Liver (tissue), 9 donors: ENCODE data around the gene ZNF831. TPM values are rescaled to one million over a fixed set of nuclear protein-coding genes. Genes with fewer than 3 reads are reported as not detected.
A peak's percentile ranks its signal among the peaks of the same experiment; 100 is the strongest.

Experiments used
- DNase-seq: peaks from one replicate; pipeline ENCODE4 v3.0.0-alpha.2; 2017; ENCODE audit warnings: low spot score
- H3K27ac ChIP-seq, 2 donors: one replicate each; pipeline ENCODE4 v1.7.0; 2013; ENCODE audit warnings: inconsistent platforms in 2 of 2, low read length in 2 of 2, control low read depth in 1 of 2, low read depth in 1 of 2, mild to moderate bottlenecking in 1 of 2
- H3K27me3 ChIP-seq, 4 donors: one replicate each; pipeline versions ENCODE4 v1.6.1 to v1.7.0; 2013; ENCODE audit warnings: low read length in 3 of 4, inconsistent platforms in 1 of 4, mild to moderate bottlenecking in 1 of 4, moderate library complexity in 1 of 4; ENCODE audit not compliant: control insufficient read depth in 4 of 4, insufficient read depth in 4 of 4
- H3K36me3 ChIP-seq, 4 donors: one replicate each; pipeline versions ENCODE4 v1.6.1 to v1.7.0; 2013; ENCODE audit warnings: low read length in 3 of 4, mild to moderate bottlenecking in 3 of 4, low read depth in 1 of 4, moderate library complexity in 1 of 4; ENCODE audit not compliant: control insufficient read depth in 4 of 4, insufficient read depth in 3 of 4
- H3K4me1 ChIP-seq, 4 donors: one replicate each; pipeline versions ENCODE4 v1.6.1 to v1.7.0; 2013; ENCODE audit warnings: low read length in 3 of 4, mild to moderate bottlenecking in 3 of 4, moderate library complexity in 1 of 4; ENCODE audit not compliant: control insufficient read depth in 4 of 4, insufficient read depth in 4 of 4
- H3K4me3 ChIP-seq, 3 donors: one replicate each; pipeline versions ENCODE4 v1.6.1 to v1.7.0; 2013; ENCODE audit warnings: low read length in 3 of 3, control low read depth in 1 of 3, low read depth in 1 of 3, mild to moderate bottlenecking in 1 of 3
- H3K9ac ChIP-seq, 2 donors: one replicate each; pipeline ENCODE4 v1.7.0; 2013; ENCODE audit warnings: low read length in 2 of 2, mild to moderate bottlenecking in 2 of 2, moderate library complexity in 2 of 2, control low read depth in 1 of 2, low read depth in 1 of 2
- H3K9me3 ChIP-seq, 4 donors: one replicate each; pipeline versions ENCODE4 v1.6.1 to v1.7.0; 2013; ENCODE audit warnings: low read length in 3 of 4; ENCODE audit not compliant: control insufficient read depth in 4 of 4
- FOXA1 ChIP-seq: IDR thresholded peaks from 2 replicates; pipeline ENCODE4 v1.6.1; 2016; ENCODE audit warnings: antibody characterized with exemption
- FOXA2 ChIP-seq: IDR thresholded peaks from 2 replicates; pipeline ENCODE4 v1.6.1; 2016; ENCODE audit warnings: antibody characterized with exemption
- GABPA ChIP-seq, 2 donors: IDR thresholded peaks in 1 of 2; conservative IDR thresholded peaks in 1 of 2; 2 replicates each; pipeline ENCODE4 v1.6.1; 2016; ENCODE audit warnings: antibody characterized with exemption in 2 of 2, mild to moderate bottlenecking in 1 of 2, moderate library complexity in 1 of 2
- HNF4A ChIP-seq, 2 donors: conservative IDR thresholded peaks; 2 replicates each; pipeline ENCODE4 v1.6.1; 2016; ENCODE audit warnings: antibody characterized with exemption in 2 of 2, mild to moderate bottlenecking in 2 of 2
- HNF4G ChIP-seq: IDR thresholded peaks from 2 replicates; pipeline ENCODE4 v1.6.1; 2016; ENCODE audit warnings: antibody characterized with exemption
- JUND ChIP-seq, 2 donors: IDR thresholded peaks; 2 replicates each; pipeline ENCODE4 v1.6.1; 2016; ENCODE audit warnings: antibody characterized with exemption in 2 of 2
- NR2F2 ChIP-seq: IDR thresholded peaks from 2 replicates; pipeline ENCODE4 v1.6.1; 2016; ENCODE audit warnings: antibody characterized with exemption
- RAD21 ChIP-seq, 2 donors: IDR thresholded peaks; 2 replicates each; pipeline ENCODE4 v1.6.1; 2016; ENCODE audit warnings: antibody characterized with exemption in 2 of 2, mild to moderate bottlenecking in 2 of 2
- RXRA ChIP-seq, 2 donors: IDR thresholded peaks; 2 replicates each; pipeline ENCODE4 v1.6.1; 2017 to 2018; ENCODE audit warnings: antibody characterized with exemption in 2 of 2, mild to moderate bottlenecking in 1 of 2
- TAF1 ChIP-seq: conservative IDR thresholded peaks from 2 replicates; pipeline ENCODE4 v1.6.1; 2016; ENCODE audit warnings: antibody characterized with exemption, mild to moderate bottlenecking
- WGBS: extraction: QIAGEN DNeasy Blood & Tissue Kit; methylation state at CpG from one replicate; pipeline ENCODE4 v1.1.7; 2013; 5-methylcytosine and 5-hydroxymethylcytosine counted together
- polyA plus RNA-seq, 2 donors: library from polyadenylated mRNA; stranded (reverse) in 1 of 2; unstranded in 1 of 2; fragments of 200-250 nt in 1 of 2; fragments of >200 nt in 1 of 2; fragmentation: Nextera tagmentation in 1 of 2; extraction: Ambion mirVana in 1 of 2; gene quantifications; one replicate each; pipeline versions ENCODE4 v1.2.1 to v1.2.3, GENCODE V29; 2013 to 2015
- total RNA-seq, 2 donors: library from RNA; depleted of rRNA; stranded (reverse); fragments of >200 nt; gene quantifications; one replicate each; pipeline ENCODE4 v1.2.3, GENCODE V29; 2014
- TF ChIP-seq, protein P1 (sequence below): fragments of 150-350 bp; IDR thresholded peaks from 2 replicates; pipeline ENCODE4 v1.5.1; 2017; ENCODE audit warnings: improper control_type of control experiment, low read depth, low read length; ENCODE audit not compliant: missing input control
- TF ChIP-seq, protein P2 (sequence below): IDR thresholded peaks from 2 replicates; pipeline ENCODE4 v1.6.1; 2016; ENCODE audit warnings: antibody characterized with exemption
- TF ChIP-seq, protein P3 (sequence below): IDR thresholded peaks from 2 replicates; pipeline ENCODE4 v1.6.1; 2016; ENCODE audit warnings: antibody characterized with exemption
- TF ChIP-seq, protein P4 (sequence below): IDR thresholded peaks from 2 replicates; pipeline ENCODE4 v1.6.1; 2016; ENCODE audit warnings: antibody characterized with exemption, mild to moderate bottlenecking
- donor health status: healthy.
- donor health status: healthy.
- donor health status: healthy.
- donor health status: healthy.
- donor health status: healthy.

The ZNF831 gene
- total and polyA plus RNA-seq, 4 donors = 0.06 to 0.75 (median 0.13) TPM

DNA sequence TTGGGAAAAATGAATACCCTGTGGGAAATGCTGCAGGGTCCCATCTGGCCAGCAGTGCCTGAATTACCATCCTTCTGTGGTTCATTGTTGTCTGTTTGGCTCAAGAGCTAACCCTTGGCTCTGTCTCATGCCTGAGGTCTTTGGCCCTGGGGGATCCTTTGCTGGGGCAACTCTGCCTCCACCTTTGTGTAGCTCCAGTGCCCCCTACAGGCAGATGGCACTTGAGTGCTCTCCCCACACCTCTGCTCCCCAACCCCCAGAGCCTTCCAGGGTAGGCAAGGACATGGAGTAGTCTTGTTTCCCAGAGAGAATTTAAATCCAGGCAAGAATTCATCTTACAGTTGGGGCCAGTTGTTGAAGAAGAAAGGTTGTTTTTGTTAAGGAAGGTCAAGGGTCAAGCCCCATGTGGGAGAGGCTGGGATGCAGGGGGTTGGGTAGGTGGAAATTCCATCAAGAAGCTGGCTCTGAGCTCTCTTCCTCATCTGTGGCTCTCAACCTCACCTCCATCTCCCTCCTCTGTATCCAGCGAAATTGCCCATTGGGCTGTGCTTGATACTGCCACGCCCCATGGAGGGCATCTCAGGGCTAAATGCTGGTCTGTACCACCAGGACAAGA lies 44.2 kb downstream of the ZNF831 start:
- no peak overlapping the region for H3K27ac ChIP-seq
- H3K36me3 ChIP-seq = no peaks in the 10 kb centered on the region
- no peak overlapping the region for H3K9ac ChIP-seq
- no peak overlapping the region for H3K4me3 ChIP-seq
- TF ChIP-seq, protein P1, sequence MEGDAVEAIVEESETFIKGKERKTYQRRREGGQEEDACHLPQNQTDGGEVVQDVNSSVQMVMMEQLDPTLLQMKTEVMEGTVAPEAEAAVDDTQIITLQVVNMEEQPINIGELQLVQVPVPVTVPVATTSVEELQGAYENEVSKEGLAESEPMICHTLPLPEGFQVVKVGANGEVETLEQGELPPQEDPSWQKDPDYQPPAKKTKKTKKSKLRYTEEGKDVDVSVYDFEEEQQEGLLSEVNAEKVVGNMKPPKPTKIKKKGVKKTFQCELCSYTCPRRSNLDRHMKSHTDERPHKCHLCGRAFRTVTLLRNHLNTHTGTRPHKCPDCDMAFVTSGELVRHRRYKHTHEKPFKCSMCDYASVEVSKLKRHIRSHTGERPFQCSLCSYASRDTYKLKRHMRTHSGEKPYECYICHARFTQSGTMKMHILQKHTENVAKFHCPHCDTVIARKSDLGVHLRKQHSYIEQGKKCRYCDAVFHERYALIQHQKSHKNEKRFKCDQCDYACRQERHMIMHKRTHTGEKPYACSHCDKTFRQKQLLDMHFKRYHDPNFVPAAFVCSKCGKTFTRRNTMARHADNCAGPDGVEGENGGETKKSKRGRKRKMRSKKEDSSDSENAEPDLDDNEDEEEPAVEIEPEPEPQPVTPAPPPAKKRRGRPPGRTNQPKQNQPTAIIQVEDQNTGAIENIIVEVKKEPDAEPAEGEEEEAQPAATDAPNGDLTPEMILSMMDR = peak; percentile 34
- TF ChIP-seq NR2F2 = no peak
- TF ChIP-seq RAD21 (IDR thresholded peaks at IDR 0.05) = peak; percentile 68 to 78
- peak; percentile 57 for DNase-seq
- 75% methylated on average over 2 of the region's 2 CpGs for WGBS
- H3K4me1 ChIP-seq = no peaks in the 10 kb centered on the region
- no peaks in the 10 kb centered on the region for H3K9me3 ChIP-seq
- peaks cover 0 to 6% (median 3%) of the 10 kb centered on the region in 4 donors for H3K27me3 ChIP-seq

DNA sequence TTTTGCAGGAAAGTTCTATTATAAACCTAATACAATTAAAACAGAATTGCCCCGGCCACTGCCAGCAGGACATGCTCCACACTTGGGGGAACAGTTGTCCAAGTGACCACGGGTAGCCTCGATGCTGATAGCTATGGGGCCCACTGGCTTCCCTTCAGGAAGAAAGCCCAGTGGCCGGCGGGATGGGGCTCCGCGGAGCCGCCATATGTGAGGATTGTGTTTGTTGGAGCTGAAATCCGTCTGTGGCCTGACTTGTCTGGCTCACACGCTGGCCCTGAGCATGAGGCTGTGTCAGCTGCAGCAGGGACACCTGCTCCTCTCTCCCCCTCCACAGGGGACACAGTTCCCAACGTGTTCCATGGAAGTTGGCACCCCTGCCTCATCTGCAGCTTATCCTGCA lies 46.6 kb downstream of the ZNF831 start:
- Histone ChIP-seq H3K27me3 (peaks cover 0 to 6% (median 2%) of the 10 kb centered on the region in 4 donors), H3K9ac (no peak overlapping the region), H3K36me3 (no peaks in the 10 kb centered on the region), H3K27ac (no peak overlapping the region), H3K9me3 (no peaks in the 10 kb centered on the region), H3K4me1 (no peaks in the 10 kb centered on the region), H3K4me3 (no peak overlapping the region)
- WGBS = 85% methylated on average over 11 of the region's 11 CpGs
- no peak for TF ChIP-seq HNF4G
- no peak for TF ChIP-seq RXRA (IDR thresholded peaks at IDR 0.05)
- TF ChIP-seq NR2F2 = no peak
- no peak for TF ChIP-seq GABPA (IDR thresholded peaks at IDR 0.05 in 1 of 2, conservative IDR thresholded peaks at IDR 0.05 in 1 of 2)
- TF ChIP-seq, protein P2, sequence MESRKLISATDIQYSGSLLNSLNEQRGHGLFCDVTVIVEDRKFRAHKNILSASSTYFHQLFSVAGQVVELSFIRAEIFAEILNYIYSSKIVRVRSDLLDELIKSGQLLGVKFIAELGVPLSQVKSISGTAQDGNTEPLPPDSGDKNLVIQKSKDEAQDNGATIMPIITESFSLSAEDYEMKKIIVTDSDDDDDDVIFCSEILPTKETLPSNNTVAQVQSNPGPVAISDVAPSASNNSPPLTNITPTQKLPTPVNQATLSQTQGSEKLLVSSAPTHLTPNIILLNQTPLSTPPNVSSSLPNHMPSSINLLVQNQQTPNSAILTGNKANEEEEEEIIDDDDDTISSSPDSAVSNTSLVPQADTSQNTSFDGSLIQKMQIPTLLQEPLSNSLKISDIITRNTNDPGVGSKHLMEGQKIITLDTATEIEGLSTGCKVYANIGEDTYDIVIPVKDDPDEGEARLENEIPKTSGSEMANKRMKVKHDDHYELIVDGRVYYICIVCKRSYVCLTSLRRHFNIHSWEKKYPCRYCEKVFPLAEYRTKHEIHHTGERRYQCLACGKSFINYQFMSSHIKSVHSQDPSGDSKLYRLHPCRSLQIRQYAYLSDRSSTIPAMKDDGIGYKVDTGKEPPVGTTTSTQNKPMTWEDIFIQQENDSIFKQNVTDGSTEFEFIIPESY = no peak
- TF ChIP-seq, protein P3, sequence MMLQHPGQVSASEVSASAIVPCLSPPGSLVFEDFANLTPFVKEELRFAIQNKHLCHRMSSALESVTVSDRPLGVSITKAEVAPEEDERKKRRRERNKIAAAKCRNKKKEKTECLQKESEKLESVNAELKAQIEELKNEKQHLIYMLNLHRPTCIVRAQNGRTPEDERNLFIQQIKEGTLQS = no peak
- no peak for TF ChIP-seq HNF4A (conservative IDR thresholded peaks at IDR 0.05)
- TF ChIP-seq TAF1 = no peak
- no peak for TF ChIP-seq FOXA1
- no peak for TF ChIP-seq RAD21 (IDR thresholded peaks at IDR 0.05)
- no peak for TF ChIP-seq FOXA2
- TF ChIP-seq, protein P1 = no peak
- TF ChIP-seq, protein P4, sequence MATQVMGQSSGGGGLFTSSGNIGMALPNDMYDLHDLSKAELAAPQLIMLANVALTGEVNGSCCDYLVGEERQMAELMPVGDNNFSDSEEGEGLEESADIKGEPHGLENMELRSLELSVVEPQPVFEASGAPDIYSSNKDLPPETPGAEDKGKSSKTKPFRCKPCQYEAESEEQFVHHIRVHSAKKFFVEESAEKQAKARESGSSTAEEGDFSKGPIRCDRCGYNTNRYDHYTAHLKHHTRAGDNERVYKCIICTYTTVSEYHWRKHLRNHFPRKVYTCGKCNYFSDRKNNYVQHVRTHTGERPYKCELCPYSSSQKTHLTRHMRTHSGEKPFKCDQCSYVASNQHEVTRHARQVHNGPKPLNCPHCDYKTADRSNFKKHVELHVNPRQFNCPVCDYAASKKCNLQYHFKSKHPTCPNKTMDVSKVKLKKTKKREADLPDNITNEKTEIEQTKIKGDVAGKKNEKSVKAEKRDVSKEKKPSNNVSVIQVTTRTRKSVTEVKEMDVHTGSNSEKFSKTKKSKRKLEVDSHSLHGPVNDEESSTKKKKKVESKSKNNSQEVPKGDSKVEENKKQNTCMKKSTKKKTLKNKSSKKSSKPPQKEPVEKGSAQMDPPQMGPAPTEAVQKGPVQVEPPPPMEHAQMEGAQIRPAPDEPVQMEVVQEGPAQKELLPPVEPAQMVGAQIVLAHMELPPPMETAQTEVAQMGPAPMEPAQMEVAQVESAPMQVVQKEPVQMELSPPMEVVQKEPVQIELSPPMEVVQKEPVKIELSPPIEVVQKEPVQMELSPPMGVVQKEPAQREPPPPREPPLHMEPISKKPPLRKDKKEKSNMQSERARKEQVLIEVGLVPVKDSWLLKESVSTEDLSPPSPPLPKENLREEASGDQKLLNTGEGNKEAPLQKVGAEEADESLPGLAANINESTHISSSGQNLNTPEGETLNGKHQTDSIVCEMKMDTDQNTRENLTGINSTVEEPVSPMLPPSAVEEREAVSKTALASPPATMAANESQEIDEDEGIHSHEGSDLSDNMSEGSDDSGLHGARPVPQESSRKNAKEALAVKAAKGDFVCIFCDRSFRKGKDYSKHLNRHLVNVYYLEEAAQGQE = no peak
- no peak for TF ChIP-seq JUND (IDR thresholded peaks at IDR 0.05)
- no peak for DNase-seq
